H1 (cell line): Measurements from ENCODE around the gene AURKB. TPM values are rescaled to one million over a fixed set of nuclear protein-coding genes. Genes with fewer than 3 reads are reported as not detected.
A peak's percentile ranks its signal among the peaks of the same experiment; 100 is the strongest.

ENCODE experiments used
- CTCF ChIA-PET: fragments of 300-600 bp; sonication (Branson Sonifier 250); formaldehyde crosslinking; loops from one replicate; lab custom pipeline; 2021; ENCODE audit not compliant: partially characterized antibody; lab: Charles Lee
- POLR2A ChIA-PET: fragments of 300-600 bp; sonication (Branson Sonifier 250); formaldehyde crosslinking; loops from one replicate; lab custom pipeline; 2021; ENCODE audit warnings: inconsistent platforms; ENCODE audit not compliant: partially characterized antibody; lab: Charles Lee
- DNase-seq, 2 experiments: peaks; one replicate each; pipeline versions ENCODE4 v3.0.0 to v3.0.0-alpha.2; 2010 to 2022; ENCODE audit warnings: low spot score in 2 of 2, low read depth in 1 of 2, mixed read lengths in 1 of 2
- FAIRE-seq: peaks from 2 replicates; lab custom pipeline; 2011; peaks lifted over from hg19 to GRCh38; lab: Jason Lieb, UNC
- H2AFZ ChIP-seq: 2 replicates; pipeline ENCODE4 v1.8.1; 2012; ENCODE audit warnings: low read length, inconsistent platforms
- H2AK5ac ChIP-seq: 2 replicates; pipeline ENCODE4 v1.6.1; 2013; ENCODE audit warnings: low read depth, low read length
- H2BK120ac ChIP-seq: replicated peaks from 2 replicates; pipeline ENCODE3; 2013; ENCODE audit warnings: low read depth, low read length, inconsistent platforms
- H2BK12ac ChIP-seq: 2 replicates; pipeline ENCODE4 v1.6.1; 2013; ENCODE audit warnings: low read depth, low read length
- H2BK15ac ChIP-seq: 2 replicates; pipeline ENCODE4 v1.6.1; 2013; ENCODE audit warnings: low read length
- H2BK20ac ChIP-seq: 2 replicates; pipeline ENCODE4 v1.6.1; 2013; ENCODE audit warnings: low read length
- H2BK5ac ChIP-seq: 2 replicates; pipeline ENCODE4 v1.6.1; 2013; ENCODE audit warnings: low read depth, low read length
- H3K14ac ChIP-seq: 2 replicates; pipeline ENCODE4 v1.6.1; 2013; ENCODE audit warnings: inconsistent platforms; ENCODE audit not compliant: insufficient read length
- H3K18ac ChIP-seq: 2 replicates; pipeline ENCODE4 v1.6.1; 2013; ENCODE audit warnings: low read length; ENCODE audit errors: extremely low read depth
- H3K23ac ChIP-seq: 2 replicates; pipeline ENCODE4 v1.6.1; 2013; ENCODE audit warnings: inconsistent platforms; ENCODE audit not compliant: insufficient read length
- H3K23me2 ChIP-seq: 2 replicates; pipeline ENCODE4 v1.6.1; 2013; ENCODE audit warnings: low read depth, low read length
- H3K27ac ChIP-seq: 2 replicates; pipeline ENCODE4 v1.6.1; 2011; ENCODE audit warnings: low read depth, low read length, inconsistent platforms
- H3K27me3 ChIP-seq, 4 experiments: replicated peaks in 1 of 4; 1 replicate in 1 of 4; 2 replicates in 3 of 4; pipeline versions ENCODE4 v1.6.1 to v1.8.1; 2011 to 2013; ENCODE audit warnings: low read length in 3 of 4, mild to moderate bottlenecking in 3 of 4, inconsistent platforms in 2 of 4, mixed read lengths in 2 of 4, moderate library complexity in 1 of 4; ENCODE audit not compliant: control insufficient read depth in 3 of 4, insufficient read depth in 3 of 4; ENCODE audit errors: extremely low read depth in 1 of 4
- H3K36me3 ChIP-seq, 4 experiments: 2 replicates each; pipeline versions ENCODE4 v1.6.1 to v1.8.1; 2011 to 2013; ENCODE audit warnings: mild to moderate bottlenecking in 4 of 4, low read length in 3 of 4, moderate library complexity in 2 of 4, control low read depth in 1 of 4, inconsistent platforms in 1 of 4; ENCODE audit not compliant: insufficient read depth in 4 of 4, control insufficient read depth in 2 of 4
- H3K4ac ChIP-seq: replicated peaks from 2 replicates; pipeline ENCODE3; 2013; ENCODE audit warnings: low read length, low read depth, mixed read lengths, inconsistent platforms; ENCODE audit not compliant: insufficient read length
- H3K4me1 ChIP-seq, 4 experiments: replicated peaks in 1 of 4; 1 replicate in 1 of 4; 2 replicates in 3 of 4; pipeline versions ENCODE4 v1.6.1 to v1.8.1; 2011 to 2013; ENCODE audit warnings: low read length in 3 of 4, inconsistent platforms in 2 of 4, mixed read lengths in 1 of 4; ENCODE audit not compliant: insufficient read depth in 4 of 4, control insufficient read depth in 3 of 4
- H3K4me2 ChIP-seq, 2 experiments: 2 replicates each; pipeline versions ENCODE4 v1.6.1 to v1.8.1; 2011 to 2013; ENCODE audit warnings: low read depth in 2 of 2, low read length in 2 of 2, control low read depth in 1 of 2, inconsistent platforms in 1 of 2, mild to moderate bottlenecking in 1 of 2; ENCODE audit not compliant: insufficient read depth in 1 of 2
- H3K4me3 ChIP-seq, 4 experiments: fragments of 200-600, 300-600 bp in 1 of 4; sonication (generic), shearing (Covaris generic), sonication (Bioruptor Twin) in 1 of 4; 2 replicates each; pipeline versions ENCODE4 v1.5.1 to v1.8.1; 2011 to 2016; ENCODE audit warnings: low read length in 4 of 4, low read depth in 3 of 4, control low read depth in 2 of 4, inconsistent platforms in 2 of 4, mild to moderate bottlenecking in 2 of 4, mixed read lengths in 1 of 4, moderate library complexity in 1 of 4; ENCODE audit not compliant: insufficient read depth in 2 of 4; ENCODE audit errors: extremely low read depth in 1 of 4
- H3K56ac ChIP-seq: replicated peaks from 2 replicates; pipeline ENCODE3; 2013; ENCODE audit warnings: low read depth, mild to moderate bottlenecking, mixed read lengths, low read length, inconsistent platforms; ENCODE audit not compliant: insufficient read length
- H3K79me1 ChIP-seq: 2 replicates; pipeline ENCODE4 v1.6.1; 2013; ENCODE audit warnings: low read depth, low read length, control low read depth
- H3K79me2 ChIP-seq, 2 experiments: 2 replicates each; pipeline versions ENCODE4 v1.6.1 to v1.8.1; 2012 to 2013; ENCODE audit warnings: low read length in 2 of 2, mild to moderate bottlenecking in 2 of 2, inconsistent platforms in 1 of 2; ENCODE audit not compliant: insufficient read depth in 2 of 2, control insufficient read depth in 1 of 2
- H3K9ac ChIP-seq, 4 experiments: replicated peaks in 1 of 4; 1 replicate in 1 of 4; 2 replicates in 3 of 4; pipeline versions ENCODE4 v1.6.1 to v1.8.1; 2011 to 2013; ENCODE audit warnings: low read depth in 3 of 4, low read length in 3 of 4, control low read depth in 2 of 4, mild to moderate bottlenecking in 2 of 4, moderate library complexity in 2 of 4, inconsistent platforms in 1 of 4; ENCODE audit errors: extremely low read depth in 1 of 4
- H3K9me3 ChIP-seq, 2 experiments: 2 replicates each; pipeline versions ENCODE4 v1.6.1 to v1.8.1; 2012 to 2013; ENCODE audit warnings: mild to moderate bottlenecking in 2 of 2, moderate library complexity in 2 of 2, control low read depth in 1 of 2, inconsistent platforms in 1 of 2, low read depth in 1 of 2, low read length in 1 of 2, mixed read lengths in 1 of 2; ENCODE audit not compliant: insufficient read depth in 2 of 2
- H4K20me1 ChIP-seq, 2 experiments: replicated peaks in 1 of 2; 2 replicates each; pipeline versions ENCODE3 to v1.8.1; 2011 to 2013; ENCODE audit warnings: inconsistent platforms in 2 of 2, low read length in 2 of 2, mild to moderate bottlenecking in 1 of 2; ENCODE audit not compliant: insufficient read depth in 2 of 2, control insufficient read depth in 1 of 2
- H4K5ac ChIP-seq: 2 replicates; pipeline ENCODE4 v1.6.1; 2013; ENCODE audit warnings: low read length, low read depth, mixed read lengths, inconsistent platforms; ENCODE audit not compliant: insufficient read length
- H4K8ac ChIP-seq: 2 replicates; pipeline ENCODE4 v1.8.0; 2013; ENCODE audit warnings: mild to moderate bottlenecking, moderate library complexity, low read length, inconsistent platforms; ENCODE audit not compliant: insufficient read depth; ENCODE audit errors: extremely low read depth
- H4K91ac ChIP-seq: replicated peaks from 2 replicates; pipeline ENCODE3; 2013; ENCODE audit warnings: low read length, mixed read lengths, inconsistent platforms; ENCODE audit not compliant: insufficient read length
- E2F6 ChIP-seq: IDR thresholded peaks from 2 replicates; pipeline ENCODE4 v1.6.1; 2012; ENCODE audit warnings: inconsistent platforms
- RAD21 ChIP-seq, 2 experiments: IDR thresholded peaks in 1 of 2; conservative IDR thresholded peaks in 1 of 2; 2 replicates each; pipeline ENCODE4 v1.6.1; 2011; ENCODE audit warnings: low read depth in 2 of 2, low read length in 2 of 2, improper control_type of control experiment in 1 of 2, inconsistent platforms in 1 of 2, mild to moderate bottlenecking in 1 of 2, moderate library complexity in 1 of 2
- RFX5 ChIP-seq: IDR thresholded peaks from 2 replicates; pipeline ENCODE4 v1.6.1; 2011; ENCODE audit warnings: low read depth, low read length, improper control_type of control experiment, borderline replicate concordance
- WGBS, 2 experiments: shearing (Covaris generic) in 1 of 2; methylation state at CpG; one replicate each; pipeline versions ENCODE4 v1.1.6 to v1.1.7; 2013 to 2015; ENCODE audit warnings: low lambda C conversion rate in 2 of 2, mixed read lengths in 2 of 2, inconsistent platforms in 1 of 2, low coverage in 1 of 2, missing lambda C conversion rate in 1 of 2; ENCODE audit not compliant: insufficient replicate concordance in 2 of 2, insufficient coverage in 1 of 2, insufficient read length in 1 of 2; ENCODE audit errors: extremely low coverage in 1 of 2, missing lambda C conversion rate in 1 of 2; 5-methylcytosine and 5-hydroxymethylcytosine counted together
- polyA plus RNA-seq, 7 experiments: library from polyadenylated mRNA; depleted of rRNA in 3 of 7; stranded (reverse) in 5 of 7; unstranded in 2 of 7; fragments of >200 nt in 5 of 7; fragments of 200-250 nt in 2 of 7; gene quantifications; 1 replicate in 5 of 7; 2 replicates in 1 of 7; 4 replicates in 1 of 7; pipeline versions ENCODE4 v1.2.1 to v1.2.3, GENCODE V29; 2011 to 2013; ENCODE audit warnings: missing spikeins in 2 of 7, mixed read lengths in 2 of 7
- total RNA-seq: library from RNA; stranded (reverse); fragmentation: NEBNext Ultra II Directional; extraction: Animal tissue kit (Norgen Biotek cat#: 25700); gene quantifications from 2 replicates; pipeline ENCODE4 v1.2.1, GENCODE V29; 2021

Gene AURKB
- total and polyA plus RNA-seq, 2 of the 8 experiments (the other 6 are each of a cell fraction or from before 2014, with no cell fraction given) = 102 to 160 TPM

DNA sequence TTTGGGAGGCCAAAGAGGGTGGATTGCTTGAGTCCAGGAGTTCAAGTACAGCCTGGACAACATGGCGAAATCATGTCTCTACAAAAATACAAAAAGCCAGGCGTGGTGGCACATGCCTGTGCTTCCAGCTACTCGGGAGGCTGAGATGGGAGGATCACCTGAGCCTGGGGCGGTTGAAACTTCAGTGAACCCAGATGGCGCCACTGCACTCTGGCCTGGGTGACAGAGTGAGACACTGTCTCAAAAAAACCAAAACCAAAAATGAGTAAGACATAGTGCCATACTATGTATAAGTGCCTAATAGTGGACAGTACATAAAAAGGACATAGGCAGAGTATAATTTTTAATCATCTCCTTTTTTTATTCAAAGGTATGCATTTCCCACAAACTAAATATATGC, 33.5 kb upstream of the AURKB start:
- 87% methylated on average over 5 of the region's 5 CpGs; no CpG with 5 or more reads in 1 of the 2 experiments for WGBS, 2 experiments
- Histone ChIP-seq H4K91ac (no peak overlapping the region), H2BK120ac (no peak overlapping the region), H4K5ac (no peak overlapping the region), H2BK20ac (no peak overlapping the region), H3K9me3 (no peaks in the 10 kb centered on the region), H3K4me2 (no peak overlapping the region), H2AFZ (no peak overlapping the region), H3K79me2 (peaks cover 4 to 31% of the 10 kb centered on the region in 2 experiments; a peak in 3 of 4 replicates), H3K27ac (no peak overlapping the region), H2AK5ac (no peak overlapping the region), H3K14ac (no peak overlapping the region), H2BK12ac (no peak overlapping the region), H3K27me3 (no peaks in the 10 kb centered on the region), H3K4ac (no peak overlapping the region), H3K36me3 (peaks cover 0 to 16% (median 2%) of the 10 kb centered on the region in 4 experiments; a peak in 4 of 8 replicates), H3K23me2 (peaks cover 2% of the 10 kb centered on the region), H3K4me3 (no peak overlapping the region), H3K4me1 (0 out of 7 replicates have a peak, but pooled peaks cover 0 to under 1% (median 0%) of the 10 kb centered on the region in 4 experiments), H4K20me1 (no peaks in the 10 kb centered on the region), H3K23ac (no peak overlapping the region), H2BK5ac (no peak overlapping the region), H3K9ac (no peak overlapping the region), H2BK15ac (no peak overlapping the region), H3K56ac (no peak overlapping the region), H3K79me1 (no peaks in the 10 kb centered on the region; the same call in 1 of the 2 replicates), H3K18ac (no peak overlapping the region), H4K8ac (no peak overlapping the region)
- POLR2A ChIA-PET = interaction anchor here (0.7 to 66.3 kb wide), 5 partner anchors 1 to 132 kb away, joined by 3 to 1521 read pairs (median 5); partner anchors contain the start of genes CTC1, PFAS, RANGRF and SLC25A35
- TF ChIP-seq RAD21 (IDR thresholded peaks at IDR 0.05 in 1 of 2, conservative IDR thresholded peaks at IDR 0.05 in 1 of 2; ENCODE audit: low read depth in 2 of 2, low read length in 2 of 2) (peak in 1 of 2 experiments; percentile 14; a peak in 1 of 4 replicates), E2F6 (no peak), RFX5 (no peak)
- DNase-seq = no peak
- CTCF ChIA-PET = interaction anchor here (0.6 to 2.0 kb wide), 11 partner anchors 14 to 672 kb away, joined by 3 to 7 read pairs (median 4); no protein-coding TSS in a partner anchor
- no peak for FAIRE-seq
